Endothelial cell of coronary artery (primary cell): Measurements from ENCODE around the gene ABCB11. TPM values are rescaled to one million over a fixed set of nuclear protein-coding genes. Genes with fewer than 3 reads are reported as not detected.

ENCODE experiments used
- total RNA-seq: library from RNA; depleted of rRNA; stranded (reverse); fragments of >200 nt; gene quantifications from 2 replicates; pipeline ENCODE4 v1.2.3, GENCODE V29; 2014

Gene ABCB11
- total RNA-seq, result 0.18 and 0.56 TPM in 2 replicates

DNA sequence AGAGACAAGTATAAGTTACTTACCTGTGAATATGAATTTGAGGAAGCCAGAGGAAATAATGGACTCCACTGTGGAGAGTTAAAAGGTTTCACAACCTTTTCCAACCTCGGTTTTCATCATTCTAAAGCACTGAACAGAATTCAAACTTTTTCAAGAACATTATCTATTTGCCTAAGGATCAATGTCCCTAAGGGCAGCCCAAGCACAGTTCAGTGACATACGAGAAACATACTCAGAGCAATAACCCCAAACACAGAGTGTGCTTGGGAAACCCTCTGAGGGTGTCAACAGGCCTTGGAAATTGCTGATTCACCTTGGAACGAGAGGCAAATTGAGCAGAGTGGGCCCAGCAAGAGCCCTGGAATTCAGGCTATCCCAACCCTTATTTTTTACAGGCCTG is at the start of gene ABCB11:
Gene ABCB11, minus strand, starts transcription at position 123 of the 400 bp plus-strand sequence. CDS start 13,199 bp downstream, outside the sequence.

DNA sequence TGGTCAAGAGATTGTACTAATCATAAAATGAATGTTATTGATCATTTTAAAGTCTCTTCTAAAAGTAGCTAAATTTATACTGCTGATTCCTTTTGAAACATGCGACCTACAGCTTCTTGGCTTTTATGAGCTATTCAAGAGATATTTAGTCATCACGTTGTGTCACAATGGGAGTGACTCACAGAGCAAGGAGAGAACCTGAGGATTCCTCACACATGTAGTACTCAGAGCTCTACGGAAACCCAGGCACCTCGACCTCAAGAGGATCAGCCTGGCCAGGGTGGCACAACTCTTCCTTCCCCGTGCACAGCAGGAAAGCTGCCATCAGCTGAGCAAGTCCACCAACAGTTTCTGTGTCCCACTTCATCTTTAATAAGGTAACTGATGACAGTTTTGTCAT is 38.2 kb upstream of the ABCB11 start, which contains the start of gene DHRS9:
Gene DHRS9, plus strand, starts transcription at position 223 of the 400 bp plus-strand sequence. CDS start 12,019 bp downstream, outside the sequence.

DNA sequence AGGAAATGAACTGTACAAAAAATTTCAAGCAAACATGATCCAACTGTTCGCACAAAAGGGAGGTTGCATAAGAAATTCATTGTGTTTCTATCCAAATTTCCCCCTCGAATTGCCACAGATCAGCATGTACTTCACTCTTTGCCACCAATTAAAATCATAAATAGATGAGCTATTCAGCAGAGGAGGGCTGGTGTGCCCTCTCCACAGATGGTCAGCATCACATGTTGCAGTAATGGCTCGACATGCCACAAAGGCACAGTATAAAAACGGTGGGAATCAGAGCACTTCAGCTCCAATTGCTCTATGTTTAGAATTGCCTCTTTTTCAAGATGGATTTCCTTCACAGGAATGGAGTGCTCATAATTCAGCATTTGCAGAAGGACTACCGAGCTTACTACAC is 130.1 kb downstream of the ABCB11 start, which contains the start of gene G6PC2:
Gene G6PC2, plus strand, starts transcription at position 289 of the 400 bp plus-strand sequence. Its CDS starts 41 bp downstream, at position 330.

DNA sequence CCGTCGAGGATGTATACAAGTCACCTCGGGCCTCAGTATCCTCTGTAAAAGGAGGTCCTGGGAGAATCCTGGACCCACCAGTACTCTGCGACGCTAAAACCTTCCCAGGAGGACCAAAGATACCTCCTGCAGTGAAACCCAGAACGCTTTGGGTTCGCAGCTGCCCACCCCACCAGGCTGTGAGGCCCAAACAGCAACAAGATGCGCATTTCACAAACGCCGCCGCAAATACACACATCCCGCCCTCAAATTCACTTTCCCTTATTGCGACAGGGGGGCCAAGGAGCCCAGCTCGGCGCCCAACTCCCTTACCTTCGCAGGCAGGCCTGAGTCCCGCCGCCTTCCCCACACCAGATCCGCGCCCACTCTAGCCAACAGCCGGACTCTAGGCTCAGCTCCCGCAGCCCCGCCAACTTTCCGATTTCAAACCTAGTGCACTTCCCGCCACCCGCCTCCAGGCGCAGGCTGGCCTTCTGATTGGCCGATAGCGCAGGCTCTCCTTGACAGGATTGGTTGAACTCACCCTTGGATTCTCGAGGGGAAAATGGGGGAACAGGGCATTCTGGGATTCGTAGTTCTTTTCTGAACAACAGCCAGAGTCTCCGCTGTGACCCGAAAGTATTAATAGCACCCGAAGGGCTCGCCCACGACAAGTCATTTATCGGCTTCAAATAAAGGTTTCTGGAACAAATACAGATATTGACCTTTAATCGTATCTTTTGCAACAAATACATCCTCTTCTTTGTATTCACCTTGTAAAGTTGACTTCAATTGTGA is 140.9 kb downstream of the ABCB11 start, which contains the start of gene SPC25:
Gene SPC25, minus strand, starts transcription at position 425 of the 777 bp plus-strand sequence. CDS start 911 bp downstream, outside the sequence.

Other genes starting within 250 kb of the ABCB11 start
- 0.36 TPM in 1 of 2 replicates, not detected in the other for gene NOSTRIN, start 228.7 kb downstream of the ABCB11 start, total RNA-seq
- gene SPC25, start 140.9 kb downstream of the ABCB11 start, total RNA-seq, result 1.6 and 6.4 TPM in 2 replicates
- not detected in 2 replicates for gene G6PC2, start 130.0 kb downstream of the ABCB11 start, total RNA-seq
- under 0.01 and 17.0 TPM in 2 replicates for gene DHRS9, start 38.2 kb upstream of the ABCB11 start, total RNA-seq